H9 (cell line): ENCODE data around the gene CTIF. TPM values are rescaled to one million over a fixed set of nuclear protein-coding genes. Genes with fewer than 3 reads are reported as not detected.

Experiments used
- DNase-seq: peaks from one replicate; pipeline ENCODE4 v3.0.0-alpha.2; 2017
- H2AFZ ChIP-seq: one replicate; pipeline ENCODE4 v1.6.1; 2013; ENCODE audit warnings: mild to moderate bottlenecking, low read length, control low read depth, moderate library complexity
- H2AK5ac ChIP-seq: 2 replicates; pipeline ENCODE4 v1.6.1; 2013; ENCODE audit warnings: low read length, control low read depth, mixed read lengths; ENCODE audit not compliant: insufficient read length
- H2BK120ac ChIP-seq: one replicate; pipeline ENCODE4 v1.6.1; 2013; ENCODE audit warnings: low read depth, mild to moderate bottlenecking, low read length, control low read depth, inconsistent platforms; ENCODE audit not compliant: poor library complexity, severe bottlenecking
- H2BK12ac ChIP-seq: 2 replicates; pipeline ENCODE4 v1.6.1; 2013; ENCODE audit warnings: low read length, control low read depth, mixed read lengths, low read depth; ENCODE audit not compliant: insufficient read length
- H2BK15ac ChIP-seq: 2 replicates; pipeline ENCODE4 v1.6.1; 2013; ENCODE audit warnings: low read depth, low read length, control low read depth
- H2BK20ac ChIP-seq: one replicate; pipeline ENCODE4 v1.6.1; 2013; ENCODE audit warnings: low read depth, mild to moderate bottlenecking, low read length, control low read depth, inconsistent platforms; ENCODE audit not compliant: poor library complexity, severe bottlenecking
- H2BK5ac ChIP-seq: 2 replicates; pipeline ENCODE4 v1.6.1; 2013; ENCODE audit warnings: low read length, control low read depth, mixed read lengths; ENCODE audit not compliant: insufficient read length
- H3K14ac ChIP-seq: 2 replicates; pipeline ENCODE4 v1.6.1; 2013; ENCODE audit warnings: low read length, control low read depth; ENCODE audit not compliant: insufficient read depth
- H3K18ac ChIP-seq: 2 replicates; pipeline ENCODE4 v1.6.1; 2013; ENCODE audit warnings: low read depth, mild to moderate bottlenecking, mixed read lengths, low read length, control low read depth; ENCODE audit not compliant: insufficient read length
- H3K23ac ChIP-seq: 2 replicates; pipeline ENCODE4 v1.6.1; 2013; ENCODE audit warnings: low read length, control low read depth, mixed read lengths, low read depth; ENCODE audit not compliant: insufficient read length
- H3K23me2 ChIP-seq: 2 replicates; pipeline ENCODE4 v1.6.1; 2013; ENCODE audit warnings: low read depth, mild to moderate bottlenecking, mixed read lengths, low read length, control low read depth; ENCODE audit not compliant: insufficient read length, poor library complexity, severe bottlenecking
- H3K27ac ChIP-seq: 2 replicates; pipeline ENCODE4 v1.5.1; 2013; ENCODE audit warnings: low read length, control low read depth, mixed read lengths, low read depth; ENCODE audit not compliant: insufficient read length
- H3K27me3 ChIP-seq: 2 replicates; pipeline ENCODE4 v1.6.1; 2013; ENCODE audit warnings: low read length, control low read depth, inconsistent platforms; ENCODE audit not compliant: insufficient read depth
- H3K4ac ChIP-seq: 2 replicates; pipeline ENCODE4 v1.6.1; 2013; ENCODE audit warnings: low read depth, mild to moderate bottlenecking, control low read depth, inconsistent platforms, low read length, moderate library complexity
- H3K4me1 ChIP-seq: 2 replicates; pipeline ENCODE4 v1.6.1; 2013; ENCODE audit warnings: low read length, control low read depth, inconsistent platforms; ENCODE audit not compliant: insufficient read depth
- H3K4me2 ChIP-seq: 2 replicates; pipeline ENCODE4 v1.6.1; 2013; ENCODE audit warnings: low read length, control low read depth, mixed read lengths; ENCODE audit not compliant: insufficient read length, insufficient read depth
- H3K56ac ChIP-seq: 2 replicates; pipeline ENCODE4 v1.6.1; 2013; ENCODE audit warnings: low read depth, mild to moderate bottlenecking, mixed read lengths, low read length, control low read depth; ENCODE audit not compliant: insufficient read length
- H3K79me1 ChIP-seq: 2 replicates; pipeline ENCODE4 v1.6.1; 2013; ENCODE audit warnings: low read depth, mild to moderate bottlenecking, moderate library complexity, low read length, control low read depth, inconsistent platforms; ENCODE audit not compliant: insufficient read depth, poor library complexity, severe bottlenecking
- H3K79me2 ChIP-seq: 2 replicates; pipeline ENCODE4 v1.6.1; 2013; ENCODE audit warnings: low read length, control low read depth, inconsistent platforms; ENCODE audit not compliant: insufficient read depth
- H3K9ac ChIP-seq: 2 replicates; pipeline ENCODE4 v1.6.1; 2013; ENCODE audit warnings: low read length, control low read depth, mixed read lengths; ENCODE audit not compliant: insufficient read length; ENCODE audit errors: extremely low read depth
- H3K9me3 ChIP-seq: one replicate; pipeline ENCODE4 v1.6.1; 2013; ENCODE audit warnings: low read depth, low read length, inconsistent platforms; ENCODE audit not compliant: control insufficient read depth
- H3T11ph ChIP-seq: one replicate; pipeline ENCODE4 v1.6.1; 2013; ENCODE audit warnings: mild to moderate bottlenecking, low read length, control low read depth, inconsistent platforms
- H4K20me1 ChIP-seq: one replicate; pipeline ENCODE4 v1.6.1; 2013; ENCODE audit not compliant: control insufficient read depth, insufficient read length, insufficient read depth
- H4K5ac ChIP-seq: 2 replicates; pipeline ENCODE4 v1.6.1; 2013; ENCODE audit warnings: low read depth, mild to moderate bottlenecking, mixed read lengths, low read length, control low read depth; ENCODE audit not compliant: insufficient read length
- H4K8ac ChIP-seq: replicated peaks from 2 replicates; pipeline ENCODE4 v1.6.1; 2013; ENCODE audit warnings: low read length, control low read depth, mixed read lengths, low read depth; ENCODE audit not compliant: insufficient read length
- H4K91ac ChIP-seq: 2 replicates; pipeline ENCODE4 v1.6.1; 2013; ENCODE audit warnings: low read depth, mild to moderate bottlenecking, moderate library complexity, mixed read lengths, low read length, control low read depth; ENCODE audit not compliant: insufficient read length
- H3K27ac Mint-ChIP-seq, 3 experiments: 2 replicates in 2 of 3; 3 replicates in 1 of 3; pipeline ENCODE4 v1.8.0; 2020 to 2021; ENCODE audit warnings: mixed read lengths in 3 of 3, mild to moderate bottlenecking in 1 of 3, moderate library complexity in 1 of 3
- H3K27me3 Mint-ChIP-seq: 2 replicates; pipeline ENCODE4 v1.8.0; 2021; ENCODE audit warnings: low read depth, mild to moderate bottlenecking, moderate library complexity, mixed read lengths
- H3K36me3 Mint-ChIP-seq, 3 experiments: 2 replicates in 2 of 3; 3 replicates in 1 of 3; pipeline ENCODE4 v1.8.0; 2020 to 2021; ENCODE audit warnings: low read depth in 3 of 3, mixed read lengths in 3 of 3; ENCODE audit not compliant: insufficient read depth in 1 of 3
- H3K4me1 Mint-ChIP-seq, 2 experiments: 2 replicates each; pipeline ENCODE4 v1.8.0; 2020; ENCODE audit warnings: mixed read lengths in 2 of 2
- H3K4me3 Mint-ChIP-seq, 2 experiments: 2 replicates in 1 of 2; 3 replicates in 1 of 2; pipeline ENCODE4 v1.8.0; 2020 to 2021; ENCODE audit warnings: mild to moderate bottlenecking in 2 of 2, mixed read lengths in 2 of 2, moderate library complexity in 1 of 2
- H3K9me3 Mint-ChIP-seq, 2 experiments: 2 replicates in 1 of 2; 3 replicates in 1 of 2; pipeline ENCODE4 v1.8.0; 2020; ENCODE audit warnings: mild to moderate bottlenecking in 2 of 2, mixed read lengths in 2 of 2, moderate library complexity in 1 of 2
- CTCF ChIP-seq: fragments of 200-600 bp; sonication (generic); conservative IDR thresholded peaks from 3 replicates; pipeline ENCODE4 v1.8.0; 2021; ENCODE audit warnings: antibody characterized with exemption, mild to moderate bottlenecking
- WGBS: extraction: QIAGEN DNeasy Blood & Tissue Kit; methylation state at CpG from one replicate; pipeline ENCODE4 v1.1.7; 2013; ENCODE audit warnings: missing lambda C conversion rate, low lambda C conversion rate, mixed read lengths; ENCODE audit not compliant: insufficient read length; ENCODE audit errors: extremely low coverage; 5-methylcytosine and 5-hydroxymethylcytosine counted together
- total RNA-seq: library from RNA; stranded (reverse); gene quantifications from 2 replicates; pipeline ENCODE4 v1.2.1, GENCODE V29; 2021

Gene CTIF
- total RNA-seq, 1 experiment from 2014 or later: 15.8 TPM

GRCh38 chr18:48642503-48642902 is 103.7 kb downstream of the CTIF start:
- Mint-ChIP-seq H3K27me3 (no peaks in the 10 kb centered on the region), H3K4me1 (peaks cover 12 to 17% of the 10 kb centered on the region in 2 experiments), H3K9me3 (peaks cover 0 to 5% of the 10 kb centered on the region in 2 experiments; a peak in 2 of 5 replicates), H3K27ac (no peak overlapping the region), H3K4me3 (no peak overlapping the region), H3K36me3 (peaks cover 6 to 7% (median 6%) of the 10 kb centered on the region in 3 experiments; a peak in 5 of 7 replicates)
- Histone ChIP-seq H3K79me1 (no peaks in the 10 kb centered on the region), H4K20me1 (no peaks in the 10 kb centered on the region), H3K14ac (no peak overlapping the region), H4K91ac (no peak overlapping the region), H3K4me1 (no peaks in the 10 kb centered on the region), H3K23ac (no peak overlapping the region), H2AFZ (no peak overlapping the region), H3K9me3 (no peaks in the 10 kb centered on the region), H3K4me2 (no peak overlapping the region), H3K56ac (no peak overlapping the region), H2BK20ac (no peak overlapping the region), H3K27me3 (no peaks in the 10 kb centered on the region), H2BK120ac (no peak overlapping the region), H3T11ph (no peak overlapping the region), H3K23me2 (no peaks in the 10 kb centered on the region), H2AK5ac (no peak overlapping the region), H3K79me2 (no peaks in the 10 kb centered on the region), H4K8ac (no peak overlapping the region), H2BK12ac (no peak overlapping the region), H2BK5ac (no peak overlapping the region), H2BK15ac (no peak overlapping the region), H3K9ac (no peak overlapping the region), H3K18ac (no peak overlapping the region), H4K5ac (no peak overlapping the region), H3K27ac (no peak overlapping the region), H3K4ac (no peak overlapping the region)
- no peak for TF ChIP-seq CTCF
- no peak for DNase-seq
- no CpG with 5 or more reads among the region's 1 CpG for WGBS
